Colonic mucosa (tissue), 4 donors: ENCODE results near the gene NID1. TPM values are rescaled to one million over a fixed set of nuclear protein-coding genes. Genes with fewer than 3 reads are reported as not detected.
"Not testable (repeated sequence)": the region's sequence is repeated elsewhere in the genome, so short reads cannot be mapped to it uniquely, and the experiment has no call there.

Source experiments
- DNase-seq: peaks from one replicate; pipeline ENCODE4 v3.0.0-alpha.2; 2020
- H3K27ac ChIP-seq: fragments of 200-600 bp; one replicate; pipeline ENCODE4 v1.8.0; 2021
- H3K27me3 ChIP-seq: fragments of 200-600 bp; one replicate; pipeline ENCODE4 v1.8.0; 2021
- H3K36me3 ChIP-seq: fragments of 200-600 bp; one replicate; pipeline ENCODE4 v1.8.0; 2021
- H3K4me1 ChIP-seq: fragments of 200-600 bp; one replicate; pipeline ENCODE4 v1.8.0; 2021; ENCODE audit warnings: mild to moderate bottlenecking
- H3K4me3 ChIP-seq: fragments of 200-600 bp; one replicate; pipeline ENCODE4 v1.8.0; 2021
- H3K9ac ChIP-seq, 2 donors: one replicate each; pipeline ENCODE4 v1.7.0; 2013; ENCODE audit warnings: control low read depth in 2 of 2, low read depth in 2 of 2, low read length in 2 of 2
- H3K9me3 ChIP-seq: fragments of 200-600 bp; one replicate; pipeline ENCODE4 v1.8.0; 2021
- CTCF ChIP-seq: fragments of 200-600 bp; IDR thresholded peaks from one replicate; pipeline ENCODE4 v1.8.0; 2022; ENCODE audit warnings: antibody characterized with exemption, mild to moderate bottlenecking
- intact Hi-C: fragments of 100-400 bp; cut with DNase I; formaldehyde crosslinking; loops from one replicate; pipeline ENCODE4 v1.14.1; 2022
- total RNA-seq, 2 donors: library from RNA; stranded (reverse); fragmentation: NEBNext Ultra II Directional in 1 of 2; extraction: Animal tissue kit (Norgen Biotek cat#: 25700) in 1 of 2; gene quantifications; one replicate each; pipeline ENCODE4 v1.2.1, GENCODE V29; 2021
- donor health status: healthy.
- donor health status: DM: no; HTN: no; CAD: no.
- donor health status: DM: no; HTN: no; CAD: no.

The NID1 gene
- total RNA-seq, 2 donors from 2014 or later: 8.8 to 25.5 TPM

GRCh38 chr1:236081546-236082227 lies 16.8 kb upstream of the NID1 start:
- Histone ChIP-seq H3K27ac (no peak overlapping the region), H3K27me3 (no peaks in the 10 kb centered on the region), H3K36me3 (no peaks in the 10 kb centered on the region), H3K4me1 (no peaks in the 10 kb centered on the region), H3K9me3 (no peaks in the 10 kb centered on the region), H3K9ac (no peak overlapping the region), H3K4me3 (no peak overlapping the region)
- intact Hi-C loops: no loop called here
- no peak for DNase-seq
- no peak for TF ChIP-seq CTCF

GRCh38 chr1:236079703-236080102 lies 14.8 kb upstream of the NID1 start:
- DNase-seq: no peak
- Histone ChIP-seq H3K9me3 (no peaks in the 10 kb centered on the region), H3K27me3 (no peaks in the 10 kb centered on the region), H3K4me3 (no peak overlapping the region), H3K27ac (no peak overlapping the region), H3K9ac (no peak overlapping the region), H3K36me3 (no peaks in the 10 kb centered on the region), H3K4me1 (no peaks in the 10 kb centered on the region)
- TF ChIP-seq CTCF: no peak
- intact Hi-C loops: no loop called here

- no peak overlapping the region for H3K4me3 ChIP-seq
- no peaks in the 10 kb centered on the region for H3K36me3 ChIP-seq
- no peak for TF ChIP-seq CTCF
- no peak overlapping the region for H3K27ac ChIP-seq
- H3K9me3 ChIP-seq: no peaks in the 10 kb centered on the region
- H3K4me1 ChIP-seq: no peaks in the 10 kb centered on the region
- no peaks in the 10 kb centered on the region for H3K27me3 ChIP-seq
- intact Hi-C loops: no loop called here
- no peak overlapping the region for H3K9ac ChIP-seq
- DNase-seq: no peak
Observed at GRCh38 chr1:236078993-236079392, 14.1 kb upstream of the NID1 start.

- H3K27me3 ChIP-seq, H3K4me1 ChIP-seq, H3K27ac ChIP-seq, DNase-seq, H3K4me3 ChIP-seq, H3K9me3 ChIP-seq, H3K36me3 ChIP-seq, intact Hi-C loops, H3K9ac ChIP-seq: not testable (repeated sequence)
Observed at GRCh38 chr1:236078077-236078476, 13.2 kb upstream of the NID1 start.

- Histone ChIP-seq H3K27me3 (no peaks in the 10 kb centered on the region), H3K36me3 (no peaks in the 10 kb centered on the region), H3K27ac (no peak overlapping the region), H3K4me1 (no peaks in the 10 kb centered on the region), H3K4me3 (no peak overlapping the region), H3K9ac (no peak overlapping the region), H3K9me3 (no peaks in the 10 kb centered on the region)
- intact Hi-C loops: no loop called here
- no peak for TF ChIP-seq CTCF
- no peak for DNase-seq
Observed at GRCh38 chr1:236075848-236076247, 11.0 kb upstream of the NID1 start.

- no peaks in the 10 kb centered on the region for H3K27me3 ChIP-seq
- intact Hi-C loops: no loop called here
- no peak overlapping the region for H3K4me3 ChIP-seq
- TF ChIP-seq CTCF: no peak
- no peaks in the 10 kb centered on the region for H3K36me3 ChIP-seq
- no peaks in the 10 kb centered on the region for H3K9me3 ChIP-seq
- DNase-seq: no peak
- H3K9ac ChIP-seq: no peak overlapping the region
- no peaks in the 10 kb centered on the region for H3K4me1 ChIP-seq
- no peak overlapping the region for H3K27ac ChIP-seq
Observed at GRCh38 chr1:236073307-236073897, 8.5 kb upstream of the NID1 start.
